ENCODE results near the gene ARFGAP1. TPM values are rescaled to one million over a fixed set of nuclear protein-coding genes. Genes with fewer than 3 reads are reported as not detected.

Gene ARFGAP1
- 100 to 1,000 TPM in 2 of 4 donors, 10 to 100 TPM in 2; 34.4 to 306 (median 99.3) TPM for total RNA-seq

- Histone ChIP-seq H3K9me3 (no peaks in the 10 kb centered on the region), H3K4me1 (peaks cover 7 to 17% of the 10 kb centered on the region in 2 donors), H3K36me3 (no peaks in the 10 kb centered on the region), H3K4me3 (peak within 1 kb of the TSS; percentile 67 to 89), H3K27me3 (no peaks in the 10 kb centered on the region), H3K27ac (peak within 1 kb of the TSS; percentile 44 to 74)
- TF ChIP-seq CTCF (IDR thresholded peaks at IDR 0.05) = no peak
- TF ChIP-seq POLR2A (IDR thresholded peaks at IDR 0.05) = peak; percentile 28 to 69
- intact Hi-C loops (cut with DNase I; ENCODE audit: low total_unique reads) = no loop called here
- peak; percentile 85 to 90 for DNase-seq
Measured at GRCh38 chr20:63272105-63273058, at the start of gene ARFGAP1. TSS of gene ARFGAP1 (plus strand) at chr20:63272813. CDS start at chr20:63275581, 2,768 bp downstream.

- H3K36me3 ChIP-seq = no peaks in the 10 kb centered on the region
- H3K4me1 ChIP-seq = no peaks in the 10 kb centered on the region
- intact Hi-C loops (cut with DNase I; ENCODE audit: low total_unique reads) = no loop called here
- H3K27ac ChIP-seq = no peak overlapping the region
- H3K4me3 ChIP-seq = no peak overlapping the region
- DNase-seq = no peak
- no peaks in the 10 kb centered on the region for H3K27me3 ChIP-seq
- TF ChIP-seq CTCF (IDR thresholded peaks at IDR 0.05) (peak; percentile 19 to 41 (median 26)), POLR2A (IDR thresholded peaks at IDR 0.05) (no peak)
- no peaks in the 10 kb centered on the region for H3K9me3 ChIP-seq
Measured at GRCh38 chr20:63223121-63223825, 49.3 kb upstream of the ARFGAP1 start.

- Histone ChIP-seq H3K27me3 (no peaks in the 10 kb centered on the region), H3K27ac (no peak overlapping the region), H3K9me3 (no peaks in the 10 kb centered on the region), H3K4me3 (no peak overlapping the region), H3K36me3 (no peaks in the 10 kb centered on the region), H3K4me1 (no peaks in the 10 kb centered on the region)
- intact Hi-C loops (cut with DNase I; ENCODE audit: low total_unique reads) = no loop called here
- no peak for DNase-seq
- no peak for TF ChIP-seq CTCF (IDR thresholded peaks at IDR 0.05)
Measured at GRCh38 chr20:63223826-63224207, 48.8 kb upstream of the ARFGAP1 start.

GRCh38 chr20:63224412-63225081 lies 48.1 kb upstream of the ARFGAP1 start:
- H3K36me3 ChIP-seq = no peaks in the 10 kb centered on the region
- no peaks in the 10 kb centered on the region for H3K4me1 ChIP-seq
- TF ChIP-seq POLR2A (IDR thresholded peaks at IDR 0.05) (no peak), CTCF (IDR thresholded peaks at IDR 0.05) (no peak)
- H3K27me3 ChIP-seq = no peaks in the 10 kb centered on the region
- H3K27ac ChIP-seq = no peak overlapping the region
- intact Hi-C loops (cut with DNase I; ENCODE audit: low total_unique reads) = no loop called here
- H3K4me3 ChIP-seq = no peak overlapping the region
- no peaks in the 10 kb centered on the region for H3K9me3 ChIP-seq
- DNase-seq = peak; percentile 29 to 37

Data from uterus (tissue), 4 donors.